Measurements from ENCODE around the gene ORMDL3.
"Not testable (repeated sequence)": the region's sequence is repeated elsewhere in the genome, so short reads cannot be mapped to it uniquely, and the experiment has no call there.

Gene ORMDL3

DNA sequence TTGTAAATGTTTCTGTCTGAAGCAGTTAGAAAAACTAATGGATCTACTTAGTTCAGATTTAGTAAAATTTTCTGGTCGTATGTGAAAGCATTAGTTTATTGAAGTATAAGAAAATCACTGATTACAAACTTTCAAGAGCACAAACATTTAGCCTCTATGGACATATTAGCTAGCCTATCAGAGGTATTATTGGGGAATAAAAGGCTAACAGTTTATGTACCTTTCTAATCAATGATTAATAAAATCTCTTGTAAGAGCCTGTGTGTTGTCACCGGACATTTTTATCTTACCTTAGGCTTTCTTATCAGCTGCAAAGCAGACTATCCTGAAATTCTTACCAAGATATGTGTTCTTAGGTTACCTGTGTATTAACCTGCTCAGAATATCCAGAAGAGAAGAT is 38.2 kb downstream of the ORMDL3 start:
- ATAC-seq = no peak
- TF ChIP-seq ZC3H10 (CRISPR knock-in tag; IDR thresholded peaks at IDR 0.05) = no peak
- TF ChIP-seq ISL1 (CRISPR knock-in tag; IDR thresholded peaks at IDR 0.05) = no peak
- no peak for TF ChIP-seq TOX (CRISPR knock-in tag; IDR thresholded peaks at IDR 0.05; ENCODE audit: borderline replicate concordance)
- TF ChIP-seq TCF4 (CRISPR knock-in tag; IDR thresholded peaks at IDR 0.05; ENCODE audit: borderline replicate concordance) = no peak
- TF ChIP-seq, protein P1, sequence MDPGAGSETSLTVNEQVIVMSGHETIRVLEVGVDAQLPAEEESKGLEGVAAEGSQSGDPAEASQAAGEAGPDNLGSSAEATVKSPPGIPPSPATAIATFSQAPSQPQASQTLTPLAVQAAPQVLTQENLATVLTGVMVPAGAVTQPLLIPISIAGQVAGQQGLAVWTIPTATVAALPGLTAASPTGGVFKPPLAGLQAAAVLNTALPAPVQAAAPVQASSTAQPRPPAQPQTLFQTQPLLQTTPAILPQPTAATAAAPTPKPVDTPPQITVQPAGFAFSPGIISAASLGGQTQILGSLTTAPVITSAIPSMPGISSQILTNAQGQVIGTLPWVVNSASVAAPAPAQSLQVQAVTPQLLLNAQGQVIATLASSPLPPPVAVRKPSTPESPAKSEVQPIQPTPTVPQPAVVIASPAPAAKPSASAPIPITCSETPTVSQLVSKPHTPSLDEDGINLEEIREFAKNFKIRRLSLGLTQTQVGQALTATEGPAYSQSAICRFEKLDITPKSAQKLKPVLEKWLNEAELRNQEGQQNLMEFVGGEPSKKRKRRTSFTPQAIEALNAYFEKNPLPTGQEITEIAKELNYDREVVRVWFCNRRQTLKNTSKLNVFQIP (CRISPR knock-in tag; IDR thresholded peaks at IDR 0.05; ENCODE audit: borderline replicate concordance, low read depth) = no peak
- no peak for TF ChIP-seq ESRRG (CRISPR knock-in tag; IDR thresholded peaks at IDR 0.05)
- TF ChIP-seq RARB (CRISPR knock-in tag; IDR thresholded peaks at IDR 0.05) = no peak
- TF ChIP-seq PATZ1 (CRISPR knock-in tag; IDR thresholded peaks at IDR 0.05; ENCODE audit: borderline replicate concordance) = no peak
- no peak for TF ChIP-seq GLIS3 (CRISPR knock-in tag; IDR thresholded peaks at IDR 0.05)
- no peak for TF ChIP-seq ZFP3 (CRISPR knock-in tag; IDR thresholded peaks at IDR 0.05)
- no peak for TF ChIP-seq PPARA (CRISPR knock-in tag; IDR thresholded peaks at IDR 0.05; ENCODE audit: borderline replicate concordance)
- no peak for TF ChIP-seq BACH2 (CRISPR knock-in tag; IDR thresholded peaks at IDR 0.05; ENCODE audit: borderline replicate concordance)
- TF ChIP-seq ARNTL (CRISPR knock-in tag; IDR thresholded peaks at IDR 0.05; ENCODE audit: borderline replicate concordance, low read depth) = no peak

GRCh38 chr17:39887078-39887477 is 40.3 kb downstream of the ORMDL3 start:
- ATAC-seq = no peak
- TF ChIP-seq TOX (CRISPR knock-in tag; IDR thresholded peaks at IDR 0.05; ENCODE audit: borderline replicate concordance) (no peak), TCF4 (CRISPR knock-in tag; IDR thresholded peaks at IDR 0.05; ENCODE audit: borderline replicate concordance) (no peak), ZC3H10 (CRISPR knock-in tag; IDR thresholded peaks at IDR 0.05) (no peak), PPARA (CRISPR knock-in tag; IDR thresholded peaks at IDR 0.05; ENCODE audit: borderline replicate concordance) (no peak), ZFP3 (CRISPR knock-in tag; IDR thresholded peaks at IDR 0.05) (no peak), ZNF565 (CRISPR knock-in tag; conservative IDR thresholded peaks at IDR 0.05; ENCODE audit: low read depth) (no peak), PATZ1 (CRISPR knock-in tag; IDR thresholded peaks at IDR 0.05; ENCODE audit: borderline replicate concordance) (no peak), ZNF8 (CRISPR knock-in tag; IDR thresholded peaks at IDR 0.05) (no peak), ESRRG (CRISPR knock-in tag; IDR thresholded peaks at IDR 0.05) (no peak), SNAI2 (CRISPR knock-in tag; IDR thresholded peaks at IDR 0.05) (no peak), ISL1 (CRISPR knock-in tag; IDR thresholded peaks at IDR 0.05) (no peak), RARB (CRISPR knock-in tag; IDR thresholded peaks at IDR 0.05) (no peak)
- TF ChIP-seq, protein P2, sequence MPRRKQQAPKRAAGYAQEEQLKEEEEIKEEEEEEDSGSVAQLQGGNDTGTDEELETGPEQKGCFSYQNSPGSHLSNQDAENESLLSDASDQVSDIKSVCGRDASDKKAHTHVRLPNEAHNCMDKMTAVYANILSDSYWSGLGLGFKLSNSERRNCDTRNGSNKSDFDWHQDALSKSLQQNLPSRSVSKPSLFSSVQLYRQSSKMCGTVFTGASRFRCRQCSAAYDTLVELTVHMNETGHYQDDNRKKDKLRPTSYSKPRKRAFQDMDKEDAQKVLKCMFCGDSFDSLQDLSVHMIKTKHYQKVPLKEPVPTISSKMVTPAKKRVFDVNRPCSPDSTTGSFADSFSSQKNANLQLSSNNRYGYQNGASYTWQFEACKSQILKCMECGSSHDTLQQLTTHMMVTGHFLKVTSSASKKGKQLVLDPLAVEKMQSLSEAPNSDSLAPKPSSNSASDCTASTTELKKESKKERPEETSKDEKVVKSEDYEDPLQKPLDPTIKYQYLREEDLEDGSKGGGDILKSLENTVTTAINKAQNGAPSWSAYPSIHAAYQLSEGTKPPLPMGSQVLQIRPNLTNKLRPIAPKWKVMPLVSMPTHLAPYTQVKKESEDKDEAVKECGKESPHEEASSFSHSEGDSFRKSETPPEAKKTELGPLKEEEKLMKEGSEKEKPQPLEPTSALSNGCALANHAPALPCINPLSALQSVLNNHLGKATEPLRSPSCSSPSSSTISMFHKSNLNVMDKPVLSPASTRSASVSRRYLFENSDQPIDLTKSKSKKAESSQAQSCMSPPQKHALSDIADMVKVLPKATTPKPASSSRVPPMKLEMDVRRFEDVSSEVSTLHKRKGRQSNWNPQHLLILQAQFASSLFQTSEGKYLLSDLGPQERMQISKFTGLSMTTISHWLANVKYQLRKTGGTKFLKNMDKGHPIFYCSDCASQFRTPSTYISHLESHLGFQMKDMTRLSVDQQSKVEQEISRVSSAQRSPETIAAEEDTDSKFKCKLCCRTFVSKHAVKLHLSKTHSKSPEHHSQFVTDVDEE (CRISPR knock-in tag; IDR thresholded peaks at IDR 0.05) = no peak
- TF ChIP-seq, protein P3, sequence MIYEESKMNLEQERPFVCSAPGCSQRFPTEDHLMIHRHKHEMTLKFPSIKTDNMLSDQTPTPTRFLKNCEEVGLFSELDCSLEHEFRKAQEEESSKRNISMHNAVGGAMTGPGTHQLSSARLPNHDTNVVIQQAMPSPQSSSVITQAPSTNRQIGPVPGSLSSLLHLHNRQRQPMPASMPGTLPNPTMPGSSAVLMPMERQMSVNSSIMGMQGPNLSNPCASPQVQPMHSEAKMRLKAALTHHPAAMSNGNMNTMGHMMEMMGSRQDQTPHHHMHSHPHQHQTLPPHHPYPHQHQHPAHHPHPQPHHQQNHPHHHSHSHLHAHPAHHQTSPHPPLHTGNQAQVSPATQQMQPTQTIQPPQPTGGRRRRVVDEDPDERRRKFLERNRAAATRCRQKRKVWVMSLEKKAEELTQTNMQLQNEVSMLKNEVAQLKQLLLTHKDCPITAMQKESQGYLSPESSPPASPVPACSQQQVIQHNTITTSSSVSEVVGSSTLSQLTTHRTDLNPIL (CRISPR knock-in tag; IDR thresholded peaks at IDR 0.05; ENCODE audit: low read depth) = no peak
- TF ChIP-seq, protein P1 (CRISPR knock-in tag; IDR thresholded peaks at IDR 0.05; ENCODE audit: borderline replicate concordance, low read depth) = no peak
- TF ChIP-seq, protein P4, sequence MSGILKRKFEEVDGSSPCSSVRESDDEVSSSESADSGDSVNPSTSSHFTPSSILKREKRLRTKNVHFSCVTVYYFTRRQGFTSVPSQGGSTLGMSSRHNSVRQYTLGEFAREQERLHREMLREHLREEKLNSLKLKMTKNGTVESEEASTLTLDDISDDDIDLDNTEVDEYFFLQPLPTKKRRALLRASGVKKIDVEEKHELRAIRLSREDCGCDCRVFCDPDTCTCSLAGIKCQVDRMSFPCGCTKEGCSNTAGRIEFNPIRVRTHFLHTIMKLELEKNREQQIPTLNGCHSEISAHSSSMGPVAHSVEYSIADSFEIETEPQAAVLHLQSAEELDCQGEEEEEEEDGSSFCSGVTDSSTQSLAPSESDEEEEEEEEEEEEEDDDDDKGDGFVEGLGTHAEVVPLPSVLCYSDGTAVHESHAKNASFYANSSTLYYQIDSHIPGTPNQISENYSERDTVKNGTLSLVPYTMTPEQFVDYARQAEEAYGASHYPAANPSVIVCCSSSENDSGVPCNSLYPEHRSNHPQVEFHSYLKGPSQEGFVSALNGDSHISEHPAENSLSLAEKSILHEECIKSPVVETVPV (CRISPR knock-in tag; IDR thresholded peaks at IDR 0.05) = no peak

DNA sequence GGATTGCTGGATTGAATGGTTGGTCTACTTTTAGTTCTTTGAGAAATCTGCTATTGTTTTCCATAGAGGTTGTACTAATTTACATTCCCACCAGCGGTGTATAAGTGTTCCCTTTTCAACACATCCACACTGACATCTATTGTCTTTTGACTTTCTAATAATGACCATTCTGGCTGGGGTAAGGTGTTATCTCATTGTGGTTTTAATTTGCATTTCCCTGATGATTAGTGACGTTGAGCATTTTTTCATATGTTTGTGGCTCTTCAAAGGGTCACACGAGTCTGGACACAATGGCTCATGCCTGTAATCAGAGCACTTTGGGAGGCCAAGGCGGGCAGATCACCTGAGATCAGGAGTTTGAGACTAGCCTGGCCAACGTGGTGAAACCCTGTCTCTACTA is 41.3 kb downstream of the ORMDL3 start:
- not testable (repeated sequence) for ATAC-seq

Data from SK-N-SH treated with all-trans-retinoic acid at 6 μM for 48 hours (cell line).